HG03064 (cell line): ENCODE results near the gene LRMDA.

Source experiments
- ATAC-seq: cut with Tn5 transposase; IDR thresholded peaks from one replicate; pipeline ENCODE4 v1.9.1; 2021; ENCODE audit warnings: low read depth; ENCODE audit not compliant: unreplicated experiment

Gene LRMDA

GRCh38 chr10:75926763-75927162, 495.3 kb downstream of the LRMDA start:
- ATAC-seq = no peak

- no peak for ATAC-seq
Observed at GRCh38 chr10:75928231-75928630, 496.8 kb downstream of the LRMDA start.

- ATAC-seq = no peak
Observed at GRCh38 chr10:75929630-75930161, 498.3 kb downstream of the LRMDA start.

- ATAC-seq = no peak
Observed at GRCh38 chr10:75932921-75933320, 501.5 kb downstream of the LRMDA start.

GRCh38 chr10:75935240-75935639, 503.8 kb downstream of the LRMDA start:
- no peak for ATAC-seq

GRCh38 chr10:75935650-75936400, 504.4 kb downstream of the LRMDA start:
- ATAC-seq = no peak

- no peak for ATAC-seq
Observed at GRCh38 chr10:75936841-75937240, 505.4 kb downstream of the LRMDA start.

GRCh38 chr10:75937823-75938222, 506.4 kb downstream of the LRMDA start:
- ATAC-seq = no peak

GRCh38 chr10:75938380-75939122, 507.1 kb downstream of the LRMDA start:
- ATAC-seq = no peak

- ATAC-seq = no peak
Observed at GRCh38 chr10:75939541-75939940, 508.1 kb downstream of the LRMDA start.

GRCh38 chr10:75940742-75941141, 509.3 kb downstream of the LRMDA start:
- no peak for ATAC-seq

GRCh38 chr10:75941223-75941801, 509.9 kb downstream of the LRMDA start:
- no peak for ATAC-seq

- ATAC-seq = no peak
Observed at GRCh38 chr10:75944061-75944460, 512.6 kb downstream of the LRMDA start.

- no peak for ATAC-seq
Observed at GRCh38 chr10:75948583-75948982, 517.2 kb downstream of the LRMDA start.

GRCh38 chr10:75950307-75950706, 518.9 kb downstream of the LRMDA start:
- ATAC-seq = no peak

GRCh38 chr10:75950997-75951589, 519.7 kb downstream of the LRMDA start:
- ATAC-seq = no peak

GRCh38 chr10:75951627-75952026, 520.2 kb downstream of the LRMDA start:
- no peak for ATAC-seq

- ATAC-seq = no peak
Observed at GRCh38 chr10:75952093-75952492, 520.7 kb downstream of the LRMDA start.

- no peak for ATAC-seq
Observed at GRCh38 chr10:75954486-75954885, 523.1 kb downstream of the LRMDA start.

GRCh38 chr10:75955973-75956502, 524.6 kb downstream of the LRMDA start:
- no peak for ATAC-seq

GRCh38 chr10:75956624-75957023, 525.2 kb downstream of the LRMDA start:
- ATAC-seq = no peak
